Mesendoderm (in vitro differentiated cells): ENCODE data around the gene SLC26A1. TPM values are rescaled to one million over a fixed set of nuclear protein-coding genes. Genes with fewer than 3 reads are reported as not detected.

ENCODE experiments used
- DNase-seq: peaks from one replicate; pipeline ENCODE4 v3.0.0; 2013
- H2AK5ac ChIP-seq: 2 replicates; pipeline ENCODE4 v1.6.1; 2013; ENCODE audit warnings: low read length, inconsistent platforms
- H2BK120ac ChIP-seq: 2 replicates; pipeline ENCODE4 v1.6.1; 2013; ENCODE audit warnings: low read depth, mild to moderate bottlenecking, low read length, moderate library complexity, mixed read lengths
- H2BK15ac ChIP-seq: replicated peaks from 2 replicates; pipeline ENCODE4 v1.6.1; 2013; ENCODE audit warnings: low read depth, mild to moderate bottlenecking, moderate library complexity
- H2BK5ac ChIP-seq: 2 replicates; pipeline ENCODE4 v1.6.1; 2013; ENCODE audit warnings: low read length, inconsistent platforms
- H3K18ac ChIP-seq: 2 replicates; pipeline ENCODE4 v1.6.1; 2013; ENCODE audit warnings: mild to moderate bottlenecking, low read length, mixed read lengths
- H3K23ac ChIP-seq: one replicate; pipeline ENCODE4 v1.6.1; 2013; ENCODE audit warnings: low read length
- H3K27ac ChIP-seq: 2 replicates; pipeline ENCODE4 v1.5.1; 2013; ENCODE audit warnings: low read depth, mild to moderate bottlenecking, inconsistent platforms, low read length, moderate library complexity
- H3K27me3 ChIP-seq: 2 replicates; pipeline ENCODE4 v1.6.1; 2013; ENCODE audit warnings: low read length, control low read depth, mild to moderate bottlenecking, inconsistent platforms; ENCODE audit not compliant: insufficient read depth, poor library complexity
- H3K36me3 ChIP-seq: 2 replicates; pipeline ENCODE4 v1.6.1; 2013; ENCODE audit warnings: low read length, inconsistent platforms; ENCODE audit not compliant: control insufficient read depth, insufficient read depth
- H3K4ac ChIP-seq: one replicate; pipeline ENCODE4 v1.6.1; 2013; ENCODE audit warnings: low read depth, mild to moderate bottlenecking, low read length, moderate library complexity
- H3K4me1 ChIP-seq: 2 replicates; pipeline ENCODE4 v1.6.1; 2013; ENCODE audit warnings: low read depth, low read length, inconsistent platforms; ENCODE audit not compliant: control insufficient read depth
- H3K4me2 ChIP-seq: 2 replicates; pipeline ENCODE4 v1.6.1; 2013; ENCODE audit warnings: low read length
- H3K4me3 ChIP-seq: 2 replicates; pipeline ENCODE4 v1.5.1; 2013; ENCODE audit warnings: mild to moderate bottlenecking, low read length
- H3K56ac ChIP-seq: one replicate; pipeline ENCODE4 v1.6.1; 2013; ENCODE audit warnings: low read length
- H3K79me1 ChIP-seq: 2 replicates; pipeline ENCODE4 v1.6.1; 2013; ENCODE audit warnings: low read length, inconsistent platforms
- H3K79me2 ChIP-seq: 2 replicates; pipeline ENCODE4 v1.6.1; 2013; ENCODE audit warnings: mild to moderate bottlenecking, low read length; ENCODE audit not compliant: control insufficient read depth, insufficient read depth
- H3K9ac ChIP-seq: 2 replicates; pipeline ENCODE4 v1.6.1; 2013; ENCODE audit warnings: low read length, inconsistent platforms
- H4K5ac ChIP-seq: one replicate; pipeline ENCODE4 v1.6.1; 2013; ENCODE audit warnings: low read length
- H4K8ac ChIP-seq: one replicate; pipeline ENCODE4 v1.6.1; 2013; ENCODE audit warnings: low read depth, mild to moderate bottlenecking, control low read depth, low read length, moderate library complexity
- WGBS: extraction: QIAGEN DNeasy Blood & Tissue Kit; methylation state at CpG from one replicate; pipeline ENCODE4 v1.1.7; 2013; ENCODE audit warnings: low lambda C conversion rate, missing lambda C conversion rate; ENCODE audit not compliant: insufficient coverage; ENCODE audit errors: extremely low coverage; 5-methylcytosine and 5-hydroxymethylcytosine counted together
- polyA plus RNA-seq, 2 experiments: library from polyadenylated mRNA; stranded (reverse); fragments of 200-250 nt; gene quantifications; one replicate each; pipeline ENCODE4 v1.2.3, GENCODE V29; 2013

The SLC26A1 gene
- polyA plus RNA-seq (2013, experiment 1 of 2), result 0.01 TPM
- 0.01 TPM for polyA plus RNA-seq (2013, experiment 2 of 2)

DNA sequence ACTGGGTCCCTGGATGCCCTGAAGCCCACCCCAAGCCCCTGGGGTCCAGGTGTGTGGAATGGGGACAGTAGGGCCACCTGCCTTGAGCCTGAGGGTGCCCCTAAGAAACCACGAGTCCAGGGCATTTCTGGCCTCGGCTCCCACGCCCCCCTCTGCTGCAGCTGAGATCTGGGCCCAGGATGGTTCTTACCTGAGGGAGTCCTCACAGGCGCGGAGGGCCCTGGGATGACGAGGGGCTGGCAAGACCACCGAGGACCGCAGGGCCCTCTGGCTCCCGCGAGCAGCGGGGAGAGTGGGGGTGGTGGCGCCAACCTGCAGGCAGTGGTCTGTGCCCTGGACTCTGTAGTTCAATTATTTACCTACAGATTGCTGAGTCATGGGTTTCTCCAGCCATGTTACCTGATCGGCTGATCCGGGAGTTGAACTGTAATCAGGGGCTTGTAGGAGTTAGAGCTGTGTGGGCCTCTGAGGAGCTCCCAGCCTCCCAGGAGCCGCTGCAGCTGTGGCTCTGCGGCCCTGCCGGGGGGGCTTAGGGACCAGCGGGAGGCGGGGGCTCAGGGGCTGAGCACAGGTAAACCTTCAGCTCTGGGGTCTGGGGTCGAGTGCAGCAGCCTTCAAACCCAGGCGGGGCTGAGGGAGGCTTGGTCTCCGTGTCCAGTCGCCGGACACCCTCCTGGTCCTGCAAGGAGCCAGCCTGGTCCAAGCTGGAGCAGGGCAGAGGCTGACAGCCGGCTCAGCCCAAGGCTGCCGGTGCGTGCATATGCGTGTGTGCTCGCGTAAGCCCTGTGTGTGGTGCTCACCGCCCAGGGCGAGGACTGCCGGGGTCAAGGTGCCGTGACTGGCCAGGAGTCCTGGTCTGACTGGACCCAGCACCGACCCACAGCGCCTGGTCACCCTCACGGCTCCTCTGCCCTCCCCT, at the start of gene SLC26A1:
TSS of gene SLC26A1 (minus strand) at position 294 of the 919 bp plus-strand sequence. CDS start 1,701 bp downstream, outside the sequence.
- Histone ChIP-seq H3K18ac (no peak within 1 kb of the TSS), H3K4ac (no peak within 1 kb of the TSS), H3K79me1 (no peaks in the 10 kb centered on the region), H3K9ac (no peak within 1 kb of the TSS), H2AK5ac (no peak within 1 kb of the TSS), H3K36me3 (no peaks in the 10 kb centered on the region), H3K4me3 (no peak within 1 kb of the TSS), H3K27me3 (peaks cover 20% of the 10 kb centered on the region), H4K5ac (no peak within 1 kb of the TSS), H2BK120ac (no peak within 1 kb of the TSS), H3K4me1 (no peaks in the 10 kb centered on the region), H3K27ac (no peak within 1 kb of the TSS), H2BK5ac (no peak within 1 kb of the TSS), H3K4me2 (no peak within 1 kb of the TSS), H4K8ac (no peak within 1 kb of the TSS), H3K56ac (no peak within 1 kb of the TSS), H3K79me2 (no peaks in the 10 kb centered on the region), H2BK15ac (no peak within 1 kb of the TSS), H3K23ac (no peak within 1 kb of the TSS)
- no peak for DNase-seq
- no CpG with 5 or more reads among the region's 37 CpGs for WGBS

- Histone ChIP-seq H3K27ac (no peak overlapping the region), H3K4ac (no peak overlapping the region), H3K27me3 (no peaks in the 10 kb centered on the region), H4K8ac (no peak overlapping the region), H3K56ac (no peak overlapping the region), H3K4me1 (peaks cover 5% of the 10 kb centered on the region), H4K5ac (no peak overlapping the region), H2BK15ac (no peak overlapping the region), H3K23ac (no peak overlapping the region), H3K79me2 (no peaks in the 10 kb centered on the region), H3K79me1 (no peaks in the 10 kb centered on the region), H2BK120ac (no peak overlapping the region), H3K18ac (no peak overlapping the region), H2AK5ac (no peak overlapping the region), H3K4me2 (no peak overlapping the region), H3K4me3 (no peak overlapping the region), H3K36me3 (no peaks in the 10 kb centered on the region), H2BK5ac (no peak overlapping the region), H3K9ac (no peak overlapping the region)
- 100% methylated on average over 8 of the region's 17 CpGs for WGBS
- DNase-seq, result no peak
These were observed 49.3 kb upstream of the SLC26A1 start for GRCh38 chr4:1042352-1043055.

DNA sequence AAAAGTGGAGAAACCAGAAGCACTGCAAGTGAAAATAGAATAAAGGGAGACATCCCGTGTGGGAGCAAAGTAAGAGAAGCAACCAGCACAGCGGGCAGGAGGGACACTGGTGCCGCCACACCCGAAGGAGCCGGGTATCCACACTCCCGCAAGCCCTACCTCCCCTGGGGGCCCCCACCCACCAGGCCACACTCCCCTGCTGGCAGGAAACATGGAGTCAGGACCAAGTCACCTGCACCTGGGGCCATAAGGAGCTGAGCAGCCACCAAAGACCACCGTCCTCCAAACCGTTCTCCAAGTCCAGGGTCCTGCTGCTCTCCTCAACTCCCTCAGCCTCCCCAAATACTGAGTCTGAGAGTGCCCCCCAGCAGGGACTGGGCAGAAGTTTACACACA, 48.7 kb upstream of the SLC26A1 start:
- no peak overlapping the region for H3K4me2 ChIP-seq
- H2BK15ac ChIP-seq, result no peak overlapping the region
- no peak overlapping the region for H3K4ac ChIP-seq
- H3K4me3 ChIP-seq, result no peak overlapping the region
- H3K79me2 ChIP-seq, result no peaks in the 10 kb centered on the region
- no peak for DNase-seq
- no peaks in the 10 kb centered on the region for H3K36me3 ChIP-seq
- H3K4me1 ChIP-seq, result peaks cover 5% of the 10 kb centered on the region
- no peak overlapping the region for H2BK120ac ChIP-seq
- H2AK5ac ChIP-seq, result no peak overlapping the region
- no peak overlapping the region for H4K8ac ChIP-seq
- H3K27me3 ChIP-seq, result no peaks in the 10 kb centered on the region
- no peak overlapping the region for H3K23ac ChIP-seq
- H3K9ac ChIP-seq, result no peak overlapping the region
- no CpG with 5 or more reads among the region's 8 CpGs for WGBS
- no peak overlapping the region for H3K27ac ChIP-seq
- no peaks in the 10 kb centered on the region for H3K79me1 ChIP-seq
- H2BK5ac ChIP-seq, result no peak overlapping the region
- H3K18ac ChIP-seq, result no peak overlapping the region
- H3K56ac ChIP-seq, result no peak overlapping the region
- no peak overlapping the region for H4K5ac ChIP-seq

DNA sequence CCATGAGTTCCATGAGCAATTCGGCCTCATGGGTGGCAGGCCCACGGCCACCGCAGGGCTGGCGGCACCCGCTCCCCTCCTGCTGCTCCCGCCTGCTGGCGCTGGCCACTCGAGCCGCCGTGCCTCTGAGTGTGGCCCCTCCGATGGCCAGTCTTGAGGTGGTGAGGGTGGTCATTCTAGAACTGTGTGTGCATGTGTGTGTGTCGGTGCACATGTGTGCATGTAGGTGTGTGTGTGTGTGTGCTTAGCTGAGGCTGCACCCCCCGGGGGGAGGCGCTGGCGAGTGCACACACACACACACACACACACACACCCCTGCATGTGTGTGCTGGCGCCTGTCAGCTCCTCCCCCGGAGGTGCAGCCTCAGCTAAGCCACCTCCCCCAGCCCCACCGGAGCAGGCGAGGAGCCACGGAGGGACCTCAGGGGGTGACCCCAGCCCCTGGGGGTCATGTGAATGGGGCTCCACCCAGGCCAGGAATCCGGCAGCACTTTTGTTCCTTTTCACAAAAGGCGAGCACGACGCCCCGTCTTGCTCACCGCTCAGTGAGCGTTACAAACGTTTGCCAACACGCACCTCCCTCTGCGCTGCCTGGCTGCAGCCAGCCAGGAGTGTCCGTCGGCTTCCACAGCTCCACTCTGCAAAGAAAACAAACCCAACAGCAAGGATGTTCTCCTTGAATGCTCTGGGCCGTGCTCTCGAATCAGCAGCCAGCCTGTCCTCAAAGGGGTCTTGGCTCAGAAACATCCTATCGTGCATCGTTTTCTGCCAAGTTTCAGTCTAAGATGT, 48.1 kb upstream of the SLC26A1 start:
- no peak overlapping the region for H3K4me2 ChIP-seq
- H3K9ac ChIP-seq, result no peak overlapping the region
- H3K56ac ChIP-seq, result no peak overlapping the region
- H3K79me2 ChIP-seq, result no peaks in the 10 kb centered on the region
- H2BK15ac ChIP-seq, result no peak overlapping the region
- no peak overlapping the region for H2AK5ac ChIP-seq
- no peaks in the 10 kb centered on the region for H3K27me3 ChIP-seq
- no peaks in the 10 kb centered on the region for H3K79me1 ChIP-seq
- no peak overlapping the region for H3K18ac ChIP-seq
- H3K4me3 ChIP-seq, result no peak overlapping the region
- H2BK5ac ChIP-seq, result no peak overlapping the region
- no peak overlapping the region for H4K8ac ChIP-seq
- H3K4ac ChIP-seq, result no peak overlapping the region
- no CpG with 5 or more reads among the region's 36 CpGs for WGBS
- no peak overlapping the region for H3K23ac ChIP-seq
- DNase-seq, result no peak
- H3K36me3 ChIP-seq, result no peaks in the 10 kb centered on the region
- H2BK120ac ChIP-seq, result no peak overlapping the region
- no peak overlapping the region for H4K5ac ChIP-seq
- peaks cover 5% of the 10 kb centered on the region for H3K4me1 ChIP-seq
- H3K27ac ChIP-seq, result no peak overlapping the region

GRCh38 chr4:1040344-1041146, 47.3 kb upstream of the SLC26A1 start:
- Histone ChIP-seq H4K5ac (no peak overlapping the region), H3K4me1 (peaks cover 5% of the 10 kb centered on the region), H3K23ac (no peak overlapping the region), H3K4me3 (no peak overlapping the region), H4K8ac (no peak overlapping the region), H3K36me3 (no peaks in the 10 kb centered on the region), H3K56ac (no peak overlapping the region), H3K9ac (no peak overlapping the region), H2BK5ac (no peak overlapping the region), H2BK120ac (no peak overlapping the region), H3K4ac (no peak overlapping the region), H3K79me2 (no peaks in the 10 kb centered on the region), H3K79me1 (no peaks in the 10 kb centered on the region), H3K18ac (no peak overlapping the region), H2BK15ac (no peak overlapping the region), H3K27me3 (no peaks in the 10 kb centered on the region), H2AK5ac (no peak overlapping the region), H3K27ac (no peak overlapping the region), H3K4me2 (no peak overlapping the region)
- no peak for DNase-seq
- WGBS, result no CpG with 5 or more reads among the region's 21 CpGs
